Gastrocnemius medialis (tissue), 4 donors: Measurements from ENCODE around the gene TBX3.

Source experiments
- CTCF ChIP-seq, 5 experiments: fragments of 450-650 bp in 3 of 5; fragments of 200-600 bp in 2 of 5; sonication (generic) in 2 of 5; IDR thresholded peaks in 4 of 5; conservative IDR thresholded peaks in 1 of 5; 1 replicate in 4 of 5; 2 replicates in 1 of 5; pipeline ENCODE4 v1.5.1; 2016 to 2019; ENCODE audit warnings: antibody characterized with exemption in 5 of 5, mild to moderate bottlenecking in 3 of 5, moderate library complexity in 3 of 5
- POLR2A ChIP-seq, 2 donors: fragments of 450-650 bp; IDR thresholded peaks; one replicate each; pipeline ENCODE4 v1.6.1; 2017; ENCODE audit warnings: antibody characterized with exemption in 2 of 2, mild to moderate bottlenecking in 2 of 2, moderate library complexity in 2 of 2

DNA sequence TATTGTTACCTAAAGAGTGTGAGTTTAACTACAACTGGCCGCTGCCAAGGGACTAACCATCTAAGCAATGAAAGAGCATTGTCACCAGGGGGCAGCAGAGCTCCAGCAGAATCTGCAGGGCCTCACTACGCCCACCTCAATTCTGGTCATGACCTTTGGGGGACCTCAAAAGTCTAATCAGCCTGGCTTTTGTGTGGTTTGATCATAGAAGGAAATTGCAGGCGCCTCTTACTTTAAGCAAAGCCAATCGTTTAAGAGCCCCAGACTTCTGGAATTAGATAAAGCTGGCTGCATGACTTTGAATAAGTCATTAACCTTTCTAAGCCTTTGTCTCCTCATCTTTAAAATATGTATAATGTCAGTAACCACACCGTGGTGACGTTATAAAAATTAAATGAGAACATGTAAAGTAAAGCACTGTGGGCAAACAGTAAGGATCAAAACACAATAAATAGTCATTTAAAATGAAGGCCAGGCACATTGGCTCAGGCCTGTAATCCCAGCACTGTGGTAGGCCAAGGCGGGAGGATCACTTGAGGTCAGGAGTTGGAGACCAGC, 58.6 kb downstream of the TBX3 start:
- TF ChIP-seq CTCF (IDR thresholded peaks at IDR 0.05 in 4 of 5, conservative IDR thresholded peaks at IDR 0.05 in 1 of 5) (peak in 2 of 5 experiments; percentile 15 to 46), POLR2A (IDR thresholded peaks at IDR 0.05) (no peak)
